Gastrocnemius medialis (tissue), 4 donors: ENCODE measurements around the gene FAM229A.

ENCODE experiments used
- POLR2A ChIP-seq, 2 donors: fragments of 450-650 bp; IDR thresholded peaks; one replicate each; pipeline ENCODE4 v1.6.1; 2017; ENCODE audit warnings: antibody characterized with exemption in 2 of 2, mild to moderate bottlenecking in 2 of 2, moderate library complexity in 2 of 2
- TF ChIP-seq, protein P1 (sequence below), 5 experiments: fragments of 450-650 bp in 3 of 5; fragments of 200-600 bp in 2 of 5; sonication (generic) in 2 of 5; IDR thresholded peaks in 4 of 5; conservative IDR thresholded peaks in 1 of 5; 1 replicate in 4 of 5; 2 replicates in 1 of 5; pipeline ENCODE4 v1.5.1; 2016 to 2019; ENCODE audit warnings: antibody characterized with exemption in 5 of 5, mild to moderate bottlenecking in 3 of 5, moderate library complexity in 3 of 5

DNA sequence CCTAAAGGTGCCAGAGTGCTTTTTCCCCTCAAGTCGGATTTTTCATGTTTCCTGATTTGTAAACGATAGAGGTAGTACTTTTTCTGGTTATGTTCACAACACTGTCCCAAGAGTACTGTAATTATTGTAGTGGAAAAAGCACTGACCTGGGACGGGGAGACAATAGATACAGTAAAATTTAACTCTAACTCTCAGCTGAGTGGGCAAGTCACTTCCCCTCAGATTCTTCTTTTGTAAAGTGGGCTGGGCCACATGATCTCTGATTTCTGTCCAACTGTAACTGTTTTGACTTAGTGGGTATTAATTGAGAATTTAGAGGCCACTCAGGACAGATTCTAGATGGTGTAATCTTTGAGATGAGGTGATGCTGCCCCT is 45.4 kb downstream of the FAM229A start:
- TF ChIP-seq, protein P1, sequence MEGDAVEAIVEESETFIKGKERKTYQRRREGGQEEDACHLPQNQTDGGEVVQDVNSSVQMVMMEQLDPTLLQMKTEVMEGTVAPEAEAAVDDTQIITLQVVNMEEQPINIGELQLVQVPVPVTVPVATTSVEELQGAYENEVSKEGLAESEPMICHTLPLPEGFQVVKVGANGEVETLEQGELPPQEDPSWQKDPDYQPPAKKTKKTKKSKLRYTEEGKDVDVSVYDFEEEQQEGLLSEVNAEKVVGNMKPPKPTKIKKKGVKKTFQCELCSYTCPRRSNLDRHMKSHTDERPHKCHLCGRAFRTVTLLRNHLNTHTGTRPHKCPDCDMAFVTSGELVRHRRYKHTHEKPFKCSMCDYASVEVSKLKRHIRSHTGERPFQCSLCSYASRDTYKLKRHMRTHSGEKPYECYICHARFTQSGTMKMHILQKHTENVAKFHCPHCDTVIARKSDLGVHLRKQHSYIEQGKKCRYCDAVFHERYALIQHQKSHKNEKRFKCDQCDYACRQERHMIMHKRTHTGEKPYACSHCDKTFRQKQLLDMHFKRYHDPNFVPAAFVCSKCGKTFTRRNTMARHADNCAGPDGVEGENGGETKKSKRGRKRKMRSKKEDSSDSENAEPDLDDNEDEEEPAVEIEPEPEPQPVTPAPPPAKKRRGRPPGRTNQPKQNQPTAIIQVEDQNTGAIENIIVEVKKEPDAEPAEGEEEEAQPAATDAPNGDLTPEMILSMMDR (IDR thresholded peaks at IDR 0.05 in 4 of 5, conservative IDR thresholded peaks at IDR 0.05 in 1 of 5) = no peak
- no peak for TF ChIP-seq POLR2A (IDR thresholded peaks at IDR 0.05)
